SU-DHL-6 (cell line): ENCODE data around the gene DPYSL5.

Experiments
- CTCF ChIP-seq: fragments of 200-600 bp; sonication (generic); IDR thresholded peaks from one replicate; pipeline ENCODE4 v1.5.1; 2017; ENCODE audit warnings: antibody characterized with exemption, mild to moderate bottlenecking, low read length, moderate library complexity; ENCODE audit not compliant: insufficient read depth, poor library complexity, severe bottlenecking
- EZH2phosphoT487 ChIP-seq: fragments of 200-600 bp; sonication (generic), shearing (Covaris generic); conservative IDR thresholded peaks from 2 replicates; pipeline ENCODE4 v1.6.1; 2018; ENCODE audit warnings: mild to moderate bottlenecking, antibody characterized with exemption, low read length, moderate library complexity, mixed read lengths

GRCh38 chr2:26855466-26855865, 7.5 kb downstream of the DPYSL5 start:
- TF ChIP-seq CTCF (no peak), EZH2phosphoT487 (no peak)
